Glutamatergic neuron (in vitro differentiated cells): ENCODE measurements around the gene R3HDM2. TPM values are rescaled to one million over a fixed set of nuclear protein-coding genes. Genes with fewer than 3 reads are reported as not detected.

Source experiments
- DNase-seq: peaks from one replicate; pipeline ENCODE4 v3.0.0; 2022
- H3K27ac Mint-ChIP-seq: one replicate; pipeline ENCODE4 v1.8.0; 2020; ENCODE audit warnings: mild to moderate bottlenecking, mixed read lengths, inconsistent platforms; ENCODE audit not compliant: unreplicated experiment
- H3K27me3 Mint-ChIP-seq: one replicate; pipeline ENCODE4 v1.8.0; 2020; ENCODE audit warnings: mild to moderate bottlenecking, moderate library complexity, mixed read lengths, inconsistent platforms; ENCODE audit not compliant: unreplicated experiment
- H3K36me3 Mint-ChIP-seq: one replicate; pipeline ENCODE4 v1.8.0; 2020; ENCODE audit warnings: mild to moderate bottlenecking, mixed read lengths, inconsistent platforms; ENCODE audit not compliant: unreplicated experiment
- H3K4me1 Mint-ChIP-seq: one replicate; pipeline ENCODE4 v1.8.0; 2020; ENCODE audit warnings: mild to moderate bottlenecking, low read depth, mixed read lengths, inconsistent platforms; ENCODE audit not compliant: unreplicated experiment
- H3K4me3 Mint-ChIP-seq: one replicate; pipeline ENCODE4 v1.8.0; 2020; ENCODE audit warnings: mild to moderate bottlenecking, mixed read lengths, inconsistent platforms; ENCODE audit not compliant: unreplicated experiment
- H3K9me3 Mint-ChIP-seq: one replicate; pipeline ENCODE4 v1.8.0; 2020; ENCODE audit warnings: mild to moderate bottlenecking, moderate library complexity, mixed read lengths, inconsistent platforms; ENCODE audit not compliant: unreplicated experiment
- total RNA-seq: library from RNA; stranded (reverse); fragmentation: NEBNext Ultra II Directional; extraction: Animal tissue kit (Norgen Biotek cat#: 25700); gene quantifications from one replicate; pipeline ENCODE4 v1.2.1, GENCODE V29; 2021; ENCODE audit not compliant: unreplicated experiment
- TF ChIP-seq, protein P1 (sequence below): fragments of 200-600 bp; sonication (generic); IDR thresholded peaks from one replicate; pipeline ENCODE4 v1.5.0; 2021; ENCODE audit not compliant: partially characterized antibody, unreplicated experiment

Gene R3HDM2
- total RNA-seq, 1 donor from 2014 or later = 106 TPM

DNA sequence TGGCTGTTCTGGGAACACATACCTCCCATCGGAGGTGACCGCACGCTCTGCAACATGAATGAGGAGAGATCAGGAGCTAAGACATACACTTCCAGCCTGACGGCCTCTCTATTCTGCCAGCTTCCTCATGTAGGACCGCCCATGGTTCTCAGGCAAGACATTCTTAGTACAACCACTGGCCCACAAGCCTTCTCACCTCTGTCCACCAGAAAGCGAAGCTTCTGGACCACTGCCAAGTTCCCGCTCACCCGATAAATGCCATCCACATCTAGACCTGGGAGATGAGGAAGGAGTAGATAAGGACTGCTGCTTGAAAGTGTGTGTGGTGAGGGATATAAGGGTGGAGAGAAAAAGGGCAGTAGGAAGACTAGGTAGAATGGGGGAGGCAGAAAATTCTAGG, 43.6 kb upstream of the R3HDM2 start:
- Mint-ChIP-seq H3K4me1 (peaks cover 3% of the 10 kb centered on the region), H3K9me3 (peaks cover 3% of the 10 kb centered on the region), H3K27ac (no peak overlapping the region), H3K4me3 (no peak overlapping the region), H3K36me3 (peaks cover 31% of the 10 kb centered on the region), H3K27me3 (peaks cover 13% of the 10 kb centered on the region)
- no peak for DNase-seq
- TF ChIP-seq, protein P1, sequence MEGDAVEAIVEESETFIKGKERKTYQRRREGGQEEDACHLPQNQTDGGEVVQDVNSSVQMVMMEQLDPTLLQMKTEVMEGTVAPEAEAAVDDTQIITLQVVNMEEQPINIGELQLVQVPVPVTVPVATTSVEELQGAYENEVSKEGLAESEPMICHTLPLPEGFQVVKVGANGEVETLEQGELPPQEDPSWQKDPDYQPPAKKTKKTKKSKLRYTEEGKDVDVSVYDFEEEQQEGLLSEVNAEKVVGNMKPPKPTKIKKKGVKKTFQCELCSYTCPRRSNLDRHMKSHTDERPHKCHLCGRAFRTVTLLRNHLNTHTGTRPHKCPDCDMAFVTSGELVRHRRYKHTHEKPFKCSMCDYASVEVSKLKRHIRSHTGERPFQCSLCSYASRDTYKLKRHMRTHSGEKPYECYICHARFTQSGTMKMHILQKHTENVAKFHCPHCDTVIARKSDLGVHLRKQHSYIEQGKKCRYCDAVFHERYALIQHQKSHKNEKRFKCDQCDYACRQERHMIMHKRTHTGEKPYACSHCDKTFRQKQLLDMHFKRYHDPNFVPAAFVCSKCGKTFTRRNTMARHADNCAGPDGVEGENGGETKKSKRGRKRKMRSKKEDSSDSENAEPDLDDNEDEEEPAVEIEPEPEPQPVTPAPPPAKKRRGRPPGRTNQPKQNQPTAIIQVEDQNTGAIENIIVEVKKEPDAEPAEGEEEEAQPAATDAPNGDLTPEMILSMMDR = no peak

DNA sequence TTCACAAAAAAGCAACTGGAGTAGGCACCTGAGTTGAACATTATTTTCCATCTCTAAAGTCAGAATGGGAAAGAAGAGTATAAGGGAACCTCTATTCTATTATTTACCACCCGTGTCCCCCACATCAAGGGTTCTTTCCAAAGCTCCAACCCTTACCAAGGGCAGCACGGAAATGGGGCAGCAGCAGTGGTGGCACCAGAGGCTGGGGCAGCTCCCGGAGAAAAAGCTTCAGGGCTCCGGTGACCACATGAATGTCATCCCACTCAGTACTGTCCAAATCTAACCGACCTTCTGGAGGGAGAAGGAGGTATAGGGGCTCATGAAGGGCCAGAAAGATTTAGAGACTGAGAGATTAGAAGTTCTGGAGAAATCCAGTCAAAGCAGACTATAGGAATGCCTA, 43.0 kb upstream of the R3HDM2 start:
- H3K27me3 Mint-ChIP-seq = peaks cover 13% of the 10 kb centered on the region
- H3K4me1 Mint-ChIP-seq = peaks cover 3% of the 10 kb centered on the region
- no peak overlapping the region for H3K4me3 Mint-ChIP-seq
- peaks cover 3% of the 10 kb centered on the region for H3K9me3 Mint-ChIP-seq
- peaks cover 31% of the 10 kb centered on the region for H3K36me3 Mint-ChIP-seq
- TF ChIP-seq, protein P1 = no peak
- H3K27ac Mint-ChIP-seq = no peak overlapping the region
- no peak for DNase-seq

DNA sequence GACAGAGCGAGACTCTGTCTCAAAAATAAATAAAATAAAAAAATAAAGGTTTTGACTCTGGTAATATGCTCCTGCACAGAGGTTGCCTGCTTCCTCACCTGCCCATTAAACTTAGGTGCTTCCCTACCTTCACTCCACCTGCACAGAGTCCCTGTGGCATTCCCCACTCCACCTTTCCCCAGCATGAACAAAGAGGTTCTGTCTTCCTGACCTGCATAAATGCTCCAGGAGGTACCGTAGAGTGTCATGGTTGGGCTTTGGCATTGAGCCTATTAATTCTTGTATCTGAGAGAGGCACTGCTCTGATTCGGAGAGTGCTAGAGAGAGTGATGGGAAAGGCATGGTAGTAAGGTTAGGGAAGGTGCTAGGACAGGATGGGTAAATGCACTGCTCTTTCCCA, 42.5 kb upstream of the R3HDM2 start:
- Mint-ChIP-seq H3K4me3 (no peak overlapping the region), H3K27me3 (peaks cover 13% of the 10 kb centered on the region), H3K9me3 (peaks cover 3% of the 10 kb centered on the region), H3K36me3 (peaks cover 31% of the 10 kb centered on the region), H3K27ac (no peak overlapping the region), H3K4me1 (no peaks in the 10 kb centered on the region)
- TF ChIP-seq, protein P1 = no peak
- no peak for DNase-seq

DNA sequence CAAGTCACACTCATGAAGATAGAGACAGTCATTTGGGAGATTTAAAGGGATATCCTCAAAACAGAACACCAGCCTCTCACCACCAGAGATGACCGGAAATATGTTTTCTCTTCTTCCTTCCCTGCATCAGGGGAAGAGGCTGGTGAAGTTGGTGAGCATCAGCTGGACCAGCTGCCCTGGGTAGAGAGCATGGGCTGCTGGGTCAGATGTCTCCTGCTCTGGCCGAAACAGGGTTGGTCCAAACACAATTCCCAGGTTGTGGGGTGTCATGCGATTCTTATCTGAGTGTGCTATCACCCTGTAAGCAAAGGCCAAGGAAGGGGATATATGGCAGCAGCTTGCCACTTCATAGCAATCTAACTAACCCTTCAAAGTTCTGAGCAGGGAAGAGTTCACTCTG, 41.5 kb upstream of the R3HDM2 start:
- Mint-ChIP-seq H3K27me3 (peaks cover 13% of the 10 kb centered on the region), H3K4me3 (no peak overlapping the region), H3K4me1 (no peaks in the 10 kb centered on the region), H3K36me3 (peaks cover 31% of the 10 kb centered on the region), H3K9me3 (peaks cover 3% of the 10 kb centered on the region), H3K27ac (no peak overlapping the region)
- TF ChIP-seq, protein P1 = no peak
- DNase-seq = no peak

DNA sequence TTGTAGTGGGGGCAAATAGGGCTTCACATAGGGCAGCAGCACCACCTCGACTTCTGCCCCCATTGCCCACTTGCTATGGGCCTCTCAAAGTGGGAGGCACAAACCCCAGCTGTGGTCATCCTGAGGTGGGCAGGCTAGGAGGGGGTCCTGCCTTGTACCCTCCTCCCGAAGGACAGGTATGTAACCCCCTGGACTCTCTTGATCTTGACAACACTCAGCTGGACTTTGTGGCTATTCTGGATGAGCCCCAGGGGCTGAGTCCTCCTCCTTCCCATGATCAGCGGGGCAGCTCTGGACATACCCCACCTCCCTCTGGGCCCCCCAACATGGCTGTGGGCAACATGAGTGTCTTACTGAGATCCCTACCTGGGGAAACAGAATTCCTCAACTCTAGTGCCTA, 40.8 kb upstream of the R3HDM2 start:
- Mint-ChIP-seq H3K4me3 (no peak overlapping the region), H3K27me3 (peaks cover 10% of the 10 kb centered on the region), H3K9me3 (peaks cover 8% of the 10 kb centered on the region), H3K4me1 (no peaks in the 10 kb centered on the region), H3K36me3 (peaks cover 29% of the 10 kb centered on the region), H3K27ac (no peak overlapping the region)
- TF ChIP-seq, protein P1 = no peak
- no peak for DNase-seq
